Smooth muscle cell (in vitro differentiated cells): Measurements from ENCODE around the gene IGF1. TPM values are rescaled to one million over a fixed set of nuclear protein-coding genes. Genes with fewer than 3 reads are reported as not detected.

ENCODE experiments used
- DNase-seq: peaks from one replicate; lab custom pipeline; 2025; ENCODE audit not compliant: unreplicated experiment; lab: John Stamatoyannopoulos, UW
- H2AFZ ChIP-seq: fragments of 200-600 bp; sonication (generic); 2 replicates; pipeline ENCODE4 v1.6.0; 2016; ENCODE audit warnings: antibody characterized with exemption, low read depth, mild to moderate bottlenecking
- H3F3A ChIP-seq: fragments of 200-600 bp; sonication (generic); 2 replicates; pipeline ENCODE4 v1.6.0; 2017; ENCODE audit warnings: antibody characterized with exemption, low read depth
- H3K27ac ChIP-seq: fragments of 200-600 bp; sonication (generic); 2 replicates; pipeline ENCODE4 v1.5.1; 2016; ENCODE audit warnings: low read depth, mild to moderate bottlenecking
- H3K27me3 ChIP-seq: fragments of 200-600 bp; sonication (generic); 2 replicates; pipeline ENCODE4 v1.6.1; 2016; ENCODE audit warnings: low read depth, mild to moderate bottlenecking
- H3K36me3 ChIP-seq: fragments of 200-600 bp; sonication (generic); 2 replicates; pipeline ENCODE4 v1.5.1; 2016; ENCODE audit warnings: low read depth
- H3K4me1 ChIP-seq: fragments of 200-600 bp; sonication (generic); 2 replicates; pipeline ENCODE4 v1.5.1; 2016; ENCODE audit warnings: low read depth
- H3K4me2 ChIP-seq: fragments of 200-600 bp; sonication (generic); 2 replicates; pipeline ENCODE4 v1.6.0; 2016; ENCODE audit warnings: mild to moderate bottlenecking
- H3K4me3 ChIP-seq: fragments of 200-600 bp; sonication (generic); 2 replicates; pipeline ENCODE4 v1.5.1; 2016; ENCODE audit warnings: mild to moderate bottlenecking
- H3K79me2 ChIP-seq: fragments of 200-600 bp; sonication (generic); 2 replicates; pipeline ENCODE4 v1.6.0; 2016; ENCODE audit warnings: low read depth, mild to moderate bottlenecking
- H3K9ac ChIP-seq: fragments of 200-600 bp; sonication (generic); 2 replicates; pipeline ENCODE4 v1.6.0; 2016; ENCODE audit warnings: low read depth
- H3K9me3 ChIP-seq: fragments of 200-600 bp; sonication (generic); replicated peaks from 2 replicates; pipeline ENCODE4 v1.5.1; 2016; ENCODE audit warnings: low read depth
- H4K20me1 ChIP-seq: fragments of 200-600 bp; sonication (generic); 2 replicates; pipeline ENCODE4 v1.6.0; 2016; ENCODE audit warnings: low read depth
- WGBS: methylation state at CpG from one replicate; pipeline ENCODE4 v1.1.7; 2016; ENCODE audit warnings: low lambda C conversion rate; 5-methylcytosine and 5-hydroxymethylcytosine counted together
- polyA plus RNA-seq: library from polyadenylated mRNA; unstranded; fragments of >200 nt; fragmentation: Nextera tagmentation; extraction: Ambion mirVana; gene quantifications from 2 replicates; pipeline ENCODE4 v1.2.1, GENCODE V29; 2016
- total RNA-seq: library from RNA; depleted of rRNA; stranded (reverse); fragments of >200 nt; gene quantifications from 2 replicates; pipeline ENCODE4 v1.2.3, GENCODE V29; 2014
- TF ChIP-seq, protein P1 (sequence below): fragments of 200-600 bp; sonication (generic); IDR thresholded peaks from 2 replicates; pipeline ENCODE4 v1.5.1; 2017; ENCODE audit warnings: borderline replicate concordance, mild to moderate bottlenecking, antibody characterized with exemption; ENCODE audit not compliant: insufficient read depth, poor library complexity, severe bottlenecking

Gene IGF1
- total and polyA plus RNA-seq, 2 experiments from 2014 or later = 1.3 to 8.9 TPM

DNA sequence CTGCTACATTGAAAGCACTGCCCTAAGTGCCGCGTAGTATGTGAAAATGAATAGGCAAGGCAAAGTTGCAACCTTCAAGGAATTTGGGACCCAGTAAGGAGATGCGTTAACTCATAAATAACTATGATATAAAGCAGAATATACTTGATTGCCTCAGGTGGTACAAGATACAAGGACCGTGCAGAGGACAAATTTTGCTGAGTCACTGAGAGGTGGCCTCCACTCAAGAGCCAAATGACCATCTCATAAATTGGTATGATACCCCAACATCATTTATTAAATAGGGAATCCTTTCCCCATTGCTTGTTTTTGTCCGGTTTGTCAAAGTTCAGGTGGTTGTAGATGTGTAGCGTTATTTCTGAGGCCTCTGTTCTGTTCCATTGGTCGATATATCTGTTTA is 35.7 kb downstream of the IGF1 start:
- no peak for DNase-seq
- H3K9me3 ChIP-seq = no peaks in the 10 kb centered on the region
- H3K4me1 ChIP-seq = no peaks in the 10 kb centered on the region
- no peak overlapping the region for H3K4me2 ChIP-seq
- H4K20me1 ChIP-seq = no peaks in the 10 kb centered on the region
- no peaks in the 10 kb centered on the region for H3K36me3 ChIP-seq
- 82% methylated on average over 7 of the region's 7 CpGs for WGBS
- H3K4me3 ChIP-seq = no peak overlapping the region
- TF ChIP-seq, protein P1, sequence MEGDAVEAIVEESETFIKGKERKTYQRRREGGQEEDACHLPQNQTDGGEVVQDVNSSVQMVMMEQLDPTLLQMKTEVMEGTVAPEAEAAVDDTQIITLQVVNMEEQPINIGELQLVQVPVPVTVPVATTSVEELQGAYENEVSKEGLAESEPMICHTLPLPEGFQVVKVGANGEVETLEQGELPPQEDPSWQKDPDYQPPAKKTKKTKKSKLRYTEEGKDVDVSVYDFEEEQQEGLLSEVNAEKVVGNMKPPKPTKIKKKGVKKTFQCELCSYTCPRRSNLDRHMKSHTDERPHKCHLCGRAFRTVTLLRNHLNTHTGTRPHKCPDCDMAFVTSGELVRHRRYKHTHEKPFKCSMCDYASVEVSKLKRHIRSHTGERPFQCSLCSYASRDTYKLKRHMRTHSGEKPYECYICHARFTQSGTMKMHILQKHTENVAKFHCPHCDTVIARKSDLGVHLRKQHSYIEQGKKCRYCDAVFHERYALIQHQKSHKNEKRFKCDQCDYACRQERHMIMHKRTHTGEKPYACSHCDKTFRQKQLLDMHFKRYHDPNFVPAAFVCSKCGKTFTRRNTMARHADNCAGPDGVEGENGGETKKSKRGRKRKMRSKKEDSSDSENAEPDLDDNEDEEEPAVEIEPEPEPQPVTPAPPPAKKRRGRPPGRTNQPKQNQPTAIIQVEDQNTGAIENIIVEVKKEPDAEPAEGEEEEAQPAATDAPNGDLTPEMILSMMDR = no peak
- H3K79me2 ChIP-seq = no peaks in the 10 kb centered on the region
- no peaks in the 10 kb centered on the region for H3F3A ChIP-seq
- no peak overlapping the region for H3K27ac ChIP-seq
- H3K27me3 ChIP-seq = no peaks in the 10 kb centered on the region
- H2AFZ ChIP-seq = no peak overlapping the region
- H3K9ac ChIP-seq = no peak overlapping the region

DNA sequence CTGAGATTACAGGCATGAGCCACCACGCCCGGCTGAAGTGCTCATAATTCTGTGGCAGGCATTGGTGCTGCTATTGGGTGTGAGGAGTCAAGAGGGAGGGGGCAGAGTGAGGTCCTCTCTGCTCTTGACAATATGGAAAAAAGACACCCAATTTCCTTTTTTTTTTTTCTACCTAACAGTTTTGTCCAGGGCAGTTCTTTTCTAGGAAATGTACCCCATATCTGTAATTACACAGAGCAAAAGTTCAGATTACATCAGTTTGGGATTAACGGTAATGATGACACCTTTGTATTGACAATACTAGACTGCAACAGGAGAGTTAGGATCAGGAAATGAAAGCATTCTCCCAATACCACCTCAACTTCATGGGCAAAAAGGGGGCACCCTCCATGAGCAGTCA is 36.3 kb downstream of the IGF1 start:
- Histone ChIP-seq H3K4me3 (no peak overlapping the region), H3K79me2 (no peaks in the 10 kb centered on the region), H3K27me3 (no peaks in the 10 kb centered on the region), H4K20me1 (no peaks in the 10 kb centered on the region), H3F3A (no peaks in the 10 kb centered on the region), H2AFZ (no peak overlapping the region), H3K9ac (no peak overlapping the region), H3K27ac (no peak overlapping the region), H3K4me2 (no peak overlapping the region), H3K9me3 (no peaks in the 10 kb centered on the region), H3K36me3 (no peaks in the 10 kb centered on the region), H3K4me1 (no peaks in the 10 kb centered on the region)
- TF ChIP-seq, protein P1 = no peak
- WGBS = 92% methylated on average over 3 of the region's 3 CpGs
- DNase-seq = no peak

DNA sequence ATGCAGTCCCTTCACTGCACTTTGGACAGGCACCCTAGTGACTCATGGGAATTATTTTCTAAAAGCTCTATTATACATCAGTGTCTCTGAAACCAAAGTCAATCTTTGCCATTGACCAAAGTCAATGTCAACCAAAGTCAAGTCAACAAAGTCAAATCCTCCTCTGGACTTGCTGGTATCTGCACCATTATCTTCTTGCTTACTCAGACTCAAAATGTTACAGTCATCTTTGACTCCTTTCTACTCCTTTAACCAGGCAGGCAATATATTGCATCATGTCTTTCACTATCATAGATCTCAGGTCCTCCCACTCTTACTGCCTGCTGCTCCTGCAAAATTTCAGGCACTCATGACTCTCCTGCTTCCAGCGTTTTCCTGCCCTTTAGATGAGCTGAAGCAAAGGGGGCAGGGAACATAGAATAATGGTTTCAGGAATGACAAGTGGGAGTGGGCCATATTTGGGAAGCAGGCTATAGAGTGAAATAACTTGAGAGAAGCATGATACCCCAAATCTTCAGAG is 39.2 kb downstream of the IGF1 start:
- no peaks in the 10 kb centered on the region for H3K79me2 ChIP-seq
- WGBS = 78% methylated on average over 1 of the region's 1 CpG
- H3K4me1 ChIP-seq = no peaks in the 10 kb centered on the region
- no peak overlapping the region for H3K4me3 ChIP-seq
- H3K36me3 ChIP-seq = no peaks in the 10 kb centered on the region
- H3F3A ChIP-seq = no peaks in the 10 kb centered on the region
- H4K20me1 ChIP-seq = no peaks in the 10 kb centered on the region
- no peak overlapping the region for H3K27ac ChIP-seq
- no peak overlapping the region for H2AFZ ChIP-seq
- H3K27me3 ChIP-seq = no peaks in the 10 kb centered on the region
- H3K4me2 ChIP-seq = no peak overlapping the region
- H3K9me3 ChIP-seq = no peaks in the 10 kb centered on the region
- no peak for DNase-seq
- H3K9ac ChIP-seq = no peak overlapping the region
- TF ChIP-seq, protein P1 = no peak
